ENCODE data around the gene IL36B.

IL36B gene

DNA sequence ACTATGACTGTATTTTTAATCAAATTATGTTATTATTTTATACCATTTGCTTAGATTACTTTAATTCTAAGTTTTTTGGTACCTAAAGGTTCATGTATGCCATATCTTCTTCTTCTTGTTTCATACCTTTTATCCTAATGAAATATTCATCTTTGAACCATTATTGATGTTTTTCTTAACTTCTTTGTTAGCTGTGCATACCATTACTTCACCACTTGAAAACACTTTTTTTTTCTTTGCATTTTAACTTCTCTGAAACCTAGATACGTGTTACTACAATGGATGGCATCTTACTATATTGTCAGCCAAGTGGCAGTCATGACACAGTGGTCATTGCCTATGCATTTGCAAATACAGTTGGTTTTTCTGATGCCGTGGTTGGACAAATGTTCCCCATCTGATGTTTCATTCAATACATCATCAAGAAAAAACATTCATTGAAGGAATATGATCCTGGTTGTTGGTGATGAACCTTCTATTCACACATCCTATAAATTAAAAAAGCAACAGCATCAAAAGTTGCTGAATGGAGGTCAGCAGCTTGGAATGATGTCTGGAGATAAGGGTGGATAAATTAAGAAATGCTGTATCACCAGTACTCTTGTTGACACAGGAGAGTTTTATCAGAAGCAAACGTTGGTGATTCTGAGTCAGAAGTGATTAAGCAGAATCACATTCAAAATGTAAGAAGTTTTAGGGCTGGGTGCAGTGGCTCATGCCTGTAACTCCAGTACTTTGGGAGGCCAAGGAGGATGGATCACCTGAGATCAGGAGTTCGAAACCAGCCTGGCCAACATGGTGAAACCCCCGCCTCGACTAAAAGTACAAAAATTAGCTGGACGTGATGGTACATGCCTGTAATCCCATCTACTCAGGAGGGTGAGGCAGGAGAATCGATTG, 40.0 kb downstream of the IL36B start:
- H2BK12ac ChIP-seq (ENCODE audit: low read length in 2 of 2) = no peak overlapping the region
- DNase-seq = no peak
- H3K9ac ChIP-seq (ENCODE audit: low read length) = no peak overlapping the region
- H3K23ac ChIP-seq (ENCODE audit: low read length in 2 of 2) = no peak overlapping the region
- no peaks in the 10 kb centered on the region for H3K36me3 ChIP-seq (ENCODE audit: control insufficient read depth in 1 of 2, insufficient read depth in 2 of 2, low read depth in 1 of 2, low read length in 2 of 2)
- H3K18ac ChIP-seq (ENCODE audit: low read depth in 1 of 2, low read length in 2 of 2) = no peak overlapping the region
- H4K8ac ChIP-seq (ENCODE audit: low read length) = no peak overlapping the region
- no peak overlapping the region for H2AK5ac ChIP-seq (ENCODE audit: low read length, severe bottlenecking)
- no peak overlapping the region for H4K91ac ChIP-seq (ENCODE audit: low read length)
- peaks cover 8 to 16% of the 10 kb centered on the region in 2 experiments for H3K27me3 ChIP-seq (ENCODE audit: control insufficient read depth in 1 of 2, insufficient read depth in 1 of 2, low read length in 2 of 2)
- H2BK5ac ChIP-seq (ENCODE audit: low read depth, low read length, poor library complexity, severe bottlenecking) = no peak overlapping the region
- H3K4me3 ChIP-seq (ENCODE audit: insufficient read depth in 1 of 2, low read depth in 1 of 2, low read length in 2 of 2) = no peak overlapping the region
- 64% methylated on average over 6 of the region's 8 CpGs for WGBS
- H2BK15ac ChIP-seq (ENCODE audit: low read depth, poor library complexity, severe bottlenecking) = no peak overlapping the region
- no peaks in the 10 kb centered on the region for H3K79me1 ChIP-seq (replicated peaks; ENCODE audit: low read length, poor library complexity, severe bottlenecking)
- H2BK120ac ChIP-seq (ENCODE audit: low read depth, low read length) = no peak overlapping the region
- H3K14ac ChIP-seq (ENCODE audit: low read length in 2 of 2) = no peak overlapping the region
- no peak overlapping the region for H3K27ac ChIP-seq (ENCODE audit: low read length, poor library complexity, severe bottlenecking)
- H2AFZ ChIP-seq (ENCODE audit: low read depth, low read length) = no peak overlapping the region
- H3K4me1 ChIP-seq (ENCODE audit: control insufficient read depth, insufficient read depth, low read depth, low read length) = no peaks in the 10 kb centered on the region
- H3K9me3 ChIP-seq (ENCODE audit: control insufficient read depth, low read length) = no peaks in the 10 kb centered on the region
- no peak overlapping the region for H3K4ac ChIP-seq (ENCODE audit: low read depth in 1 of 2, low read length in 2 of 2)
- H3K4me2 ChIP-seq (ENCODE audit: low read length, poor library complexity, severe bottlenecking) = no peak overlapping the region

GRCh38 chr2:113011108-113011507, 41.6 kb downstream of the IL36B start:
- DNase-seq = no peak
- Histone ChIP-seq H3K18ac (ENCODE audit: low read depth in 1 of 2, low read length in 2 of 2) (no peak overlapping the region), H3K14ac (ENCODE audit: low read length in 2 of 2) (no peak overlapping the region), H2BK12ac (ENCODE audit: low read length in 2 of 2) (no peak overlapping the region), H3K27ac (ENCODE audit: low read length, poor library complexity, severe bottlenecking) (no peak overlapping the region), H3K9ac (ENCODE audit: low read length) (no peak overlapping the region), H3K36me3 (ENCODE audit: control insufficient read depth in 1 of 2, insufficient read depth in 2 of 2, low read depth in 1 of 2, low read length in 2 of 2) (no peaks in the 10 kb centered on the region), H3K79me1 (replicated peaks; ENCODE audit: low read length, poor library complexity, severe bottlenecking) (no peaks in the 10 kb centered on the region), H2BK15ac (ENCODE audit: low read depth, poor library complexity, severe bottlenecking) (no peak overlapping the region), H3K4me2 (ENCODE audit: low read length, poor library complexity, severe bottlenecking) (no peak overlapping the region), H3K4me1 (ENCODE audit: control insufficient read depth, insufficient read depth, low read depth, low read length) (no peaks in the 10 kb centered on the region), H2AK5ac (ENCODE audit: low read length, severe bottlenecking) (no peak overlapping the region), H3K4me3 (ENCODE audit: insufficient read depth in 1 of 2, low read depth in 1 of 2, low read length in 2 of 2) (no peak overlapping the region), H4K91ac (ENCODE audit: low read length) (no peak overlapping the region), H2BK5ac (ENCODE audit: low read depth, low read length, poor library complexity, severe bottlenecking) (no peak overlapping the region), H4K8ac (ENCODE audit: low read length) (no peak overlapping the region), H2AFZ (ENCODE audit: low read depth, low read length) (no peak overlapping the region), H3K23ac (ENCODE audit: low read length in 2 of 2) (no peak overlapping the region), H2BK120ac (ENCODE audit: low read depth, low read length) (no peak overlapping the region), H3K9me3 (ENCODE audit: control insufficient read depth, low read length) (no peaks in the 10 kb centered on the region), H3K27me3 (ENCODE audit: control insufficient read depth in 1 of 2, insufficient read depth in 1 of 2, low read length in 2 of 2) (peaks cover 0 to 9% of the 10 kb centered on the region in 2 experiments), H3K4ac (ENCODE audit: low read depth in 1 of 2, low read length in 2 of 2) (no peak overlapping the region)
- no CpG with 5 or more reads among the region's 1 CpG for whole genome bisulfite sequencing

DNA sequence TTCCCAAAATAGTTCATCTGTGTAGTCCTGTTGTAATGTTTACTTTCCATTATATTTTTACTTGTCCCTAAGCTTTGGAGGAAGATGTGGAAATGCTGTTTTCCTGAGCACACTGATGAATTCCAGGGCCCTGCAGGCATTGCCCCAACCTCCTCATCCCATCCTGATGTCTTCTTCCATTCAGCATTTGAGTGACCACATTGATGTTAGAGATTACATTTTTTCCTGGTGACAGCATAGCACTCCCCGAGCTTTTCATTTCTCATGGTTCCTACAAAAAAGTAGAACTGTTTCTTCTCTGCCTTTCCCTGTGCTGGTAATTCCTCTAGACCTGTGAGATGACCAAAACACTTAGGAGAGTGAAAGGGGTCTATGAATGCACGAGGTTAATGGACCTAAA, 42.6 kb downstream of the IL36B start:
- Histone ChIP-seq H3K36me3 (ENCODE audit: control insufficient read depth in 1 of 2, insufficient read depth in 2 of 2, low read depth in 1 of 2, low read length in 2 of 2) (no peaks in the 10 kb centered on the region), H4K8ac (ENCODE audit: low read length) (no peak overlapping the region), H3K27ac (ENCODE audit: low read length, poor library complexity, severe bottlenecking) (no peak overlapping the region), H3K9me3 (ENCODE audit: control insufficient read depth, low read length) (no peaks in the 10 kb centered on the region), H3K4ac (ENCODE audit: low read depth in 1 of 2, low read length in 2 of 2) (no peak overlapping the region), H3K79me1 (replicated peaks; ENCODE audit: low read length, poor library complexity, severe bottlenecking) (no peaks in the 10 kb centered on the region), H3K18ac (ENCODE audit: low read depth in 1 of 2, low read length in 2 of 2) (no peak overlapping the region), H4K91ac (ENCODE audit: low read length) (no peak overlapping the region), H3K9ac (ENCODE audit: low read length) (no peak overlapping the region), H3K4me1 (ENCODE audit: control insufficient read depth, insufficient read depth, low read depth, low read length) (no peaks in the 10 kb centered on the region), H2AK5ac (ENCODE audit: low read length, severe bottlenecking) (no peak overlapping the region), H2AFZ (ENCODE audit: low read depth, low read length) (no peak overlapping the region), H3K27me3 (ENCODE audit: control insufficient read depth in 1 of 2, insufficient read depth in 1 of 2, low read length in 2 of 2) (no peaks in the 10 kb centered on the region), H3K14ac (ENCODE audit: low read length in 2 of 2) (no peak overlapping the region), H2BK12ac (ENCODE audit: low read length in 2 of 2) (no peak overlapping the region), H2BK15ac (ENCODE audit: low read depth, poor library complexity, severe bottlenecking) (no peak overlapping the region), H3K23ac (ENCODE audit: low read length in 2 of 2) (no peak overlapping the region), H2BK120ac (ENCODE audit: low read depth, low read length) (no peak overlapping the region), H3K4me2 (ENCODE audit: low read length, poor library complexity, severe bottlenecking) (no peak overlapping the region), H3K4me3 (ENCODE audit: insufficient read depth in 1 of 2, low read depth in 1 of 2, low read length in 2 of 2) (no peak overlapping the region), H2BK5ac (ENCODE audit: low read depth, low read length, poor library complexity, severe bottlenecking) (no peak overlapping the region)
- no peak for DNase-seq
- 28% methylated on average over 2 of the region's 2 CpGs for WGBS

- H3K14ac ChIP-seq (ENCODE audit: low read length in 2 of 2) = no peak overlapping the region
- H4K91ac ChIP-seq (ENCODE audit: low read length) = no peak overlapping the region
- no peak overlapping the region for H3K18ac ChIP-seq (ENCODE audit: low read depth in 1 of 2, low read length in 2 of 2)
- H2BK5ac ChIP-seq (ENCODE audit: low read depth, low read length, poor library complexity, severe bottlenecking) = no peak overlapping the region
- H2BK12ac ChIP-seq (ENCODE audit: low read length in 2 of 2) = no peak overlapping the region
- no peak for DNase-seq
- H2BK120ac ChIP-seq (ENCODE audit: low read depth, low read length) = no peak overlapping the region
- no peaks in the 10 kb centered on the region for H3K79me1 ChIP-seq (replicated peaks; ENCODE audit: low read length, poor library complexity, severe bottlenecking)
- no CpG with 5 or more reads among the region's 1 CpG for WGBS
- H3K36me3 ChIP-seq (ENCODE audit: control insufficient read depth in 1 of 2, insufficient read depth in 2 of 2, low read depth in 1 of 2, low read length in 2 of 2) = no peaks in the 10 kb centered on the region
- H3K9me3 ChIP-seq (ENCODE audit: control insufficient read depth, low read length) = no peaks in the 10 kb centered on the region
- peaks cover 0 to 1% of the 10 kb centered on the region in 2 experiments for H3K27me3 ChIP-seq (ENCODE audit: control insufficient read depth in 1 of 2, insufficient read depth in 1 of 2, low read length in 2 of 2)
- no peaks in the 10 kb centered on the region for H3K4me1 ChIP-seq (ENCODE audit: control insufficient read depth, insufficient read depth, low read depth, low read length)
- H2AFZ ChIP-seq (ENCODE audit: low read depth, low read length) = no peak overlapping the region
- no peak overlapping the region for H2BK15ac ChIP-seq (ENCODE audit: low read depth, poor library complexity, severe bottlenecking)
- no peak overlapping the region for H2AK5ac ChIP-seq (ENCODE audit: low read length, severe bottlenecking)
- no peak overlapping the region for H3K9ac ChIP-seq (ENCODE audit: low read length)
- no peak overlapping the region for H3K4me3 ChIP-seq (ENCODE audit: insufficient read depth in 1 of 2, low read depth in 1 of 2, low read length in 2 of 2)
- H3K27ac ChIP-seq (ENCODE audit: low read length, poor library complexity, severe bottlenecking) = no peak overlapping the region
- no peak overlapping the region for H3K4ac ChIP-seq (ENCODE audit: low read depth in 1 of 2, low read length in 2 of 2)
- H3K23ac ChIP-seq (ENCODE audit: low read length in 2 of 2) = no peak overlapping the region
- no peak overlapping the region for H3K4me2 ChIP-seq (ENCODE audit: low read length, poor library complexity, severe bottlenecking)
- H4K8ac ChIP-seq (ENCODE audit: low read length) = no peak overlapping the region
These were observed 43.0 kb downstream of the IL36B start for GRCh38 chr2:113009622-113010021.
